ENCODE measurements around the gene NELFE.
"Not testable (repeated sequence)": the region's sequence is repeated elsewhere in the genome, so short reads cannot be mapped to it uniquely, and the experiment has no call there.

The NELFE gene

DNA sequence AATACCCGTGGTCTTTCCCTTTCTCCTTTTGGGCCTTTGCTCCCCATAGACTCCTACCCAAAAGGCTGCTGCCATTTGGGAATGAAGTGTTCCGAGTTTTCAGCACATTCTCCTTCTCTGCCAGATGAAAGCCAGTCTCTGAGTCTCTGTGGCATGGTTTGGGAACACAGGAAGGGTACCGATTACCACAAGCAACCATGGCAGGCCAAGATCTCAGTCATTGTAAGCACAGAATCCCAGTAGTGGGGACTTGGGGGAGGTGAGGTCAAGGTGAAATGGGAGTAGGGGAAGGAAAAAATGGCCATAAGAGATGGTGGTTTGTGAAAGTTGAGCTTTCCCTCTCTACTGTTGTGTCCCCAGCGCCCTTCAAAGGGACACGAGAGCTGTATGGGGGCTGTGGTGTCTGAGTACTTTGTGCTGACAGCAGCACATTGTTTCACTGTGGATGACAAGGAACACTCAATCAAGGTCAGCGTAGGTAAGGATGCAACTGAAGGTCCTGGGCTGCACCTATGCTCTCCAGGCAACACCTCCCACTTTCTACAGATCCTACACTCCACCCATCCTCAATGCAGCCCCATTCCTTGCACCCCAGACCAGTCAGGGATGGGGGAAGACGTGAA is 8.7 kb downstream of the NELFE start:
- DNase-seq (ENCODE audit: low read depth), result no peak

DNA sequence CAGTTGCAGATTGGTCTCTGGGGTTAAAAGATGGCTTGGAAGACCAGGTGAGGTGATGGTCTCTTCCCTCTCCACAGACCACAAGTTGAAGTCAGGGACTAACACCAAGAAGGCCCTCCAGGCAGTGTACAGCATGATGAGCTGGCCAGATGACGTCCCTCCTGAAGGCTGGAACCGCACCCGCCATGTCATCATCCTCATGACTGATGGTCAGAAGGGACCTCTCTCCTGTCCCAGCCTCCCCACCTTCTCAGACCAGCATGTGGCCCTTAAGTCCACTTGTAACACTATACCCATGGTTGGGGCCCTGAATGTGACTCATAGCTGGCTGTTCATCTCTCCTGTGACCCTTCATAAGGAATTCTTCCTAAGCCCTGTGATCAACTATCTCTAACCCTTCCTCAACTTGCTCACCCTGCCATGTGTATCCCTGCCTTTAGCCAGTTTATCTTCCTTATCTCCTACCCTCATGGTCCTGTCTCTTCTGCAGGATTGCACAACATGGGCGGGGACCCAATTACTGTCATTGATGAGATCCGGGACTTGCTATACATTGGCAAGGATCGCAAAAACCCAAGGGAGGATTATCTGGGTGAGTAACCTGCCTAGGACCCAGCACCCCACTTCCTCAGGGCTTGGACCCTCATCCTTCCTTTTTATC is 9.9 kb downstream of the NELFE start:
- no peak for DNase-seq (ENCODE audit: low read depth)

DNA sequence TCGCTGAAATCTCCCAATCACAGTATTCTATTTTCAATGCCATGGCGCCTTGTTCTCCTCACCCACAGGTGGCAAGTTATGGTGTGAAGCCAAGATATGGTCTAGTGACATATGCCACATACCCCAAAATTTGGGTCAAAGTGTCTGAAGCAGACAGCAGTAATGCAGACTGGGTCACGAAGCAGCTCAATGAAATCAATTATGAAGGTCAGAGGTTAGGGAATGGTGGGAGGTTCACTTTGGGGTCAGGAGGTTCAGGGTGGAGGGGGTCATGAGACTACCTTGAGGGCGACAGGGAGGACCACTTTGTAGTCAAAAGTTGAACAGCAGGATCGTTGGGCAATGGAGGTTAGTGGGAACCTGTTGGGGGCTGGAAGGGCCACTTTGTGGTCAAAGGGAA is 10.5 kb downstream of the NELFE start:
- DNase-seq (ENCODE audit: low read depth), result no peak

DNA sequence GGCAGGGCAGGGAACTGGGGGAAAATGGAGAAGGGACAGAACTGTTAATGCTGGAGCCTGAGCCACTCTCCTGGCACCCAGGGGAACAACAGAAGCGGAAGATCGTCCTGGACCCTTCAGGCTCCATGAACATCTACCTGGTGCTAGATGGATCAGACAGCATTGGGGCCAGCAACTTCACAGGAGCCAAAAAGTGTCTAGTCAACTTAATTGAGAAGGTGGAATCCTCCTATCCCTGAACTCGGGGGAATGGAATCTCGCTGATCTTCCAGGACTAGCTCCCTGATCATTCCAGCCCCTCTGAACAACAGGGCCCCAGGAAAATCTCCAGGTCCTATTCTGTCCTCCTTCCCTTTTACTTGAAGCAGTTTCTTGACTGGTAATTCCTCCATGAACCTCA is 10.9 kb downstream of the NELFE start:
- DNase-seq (ENCODE audit: low read depth), result no peak

DNA sequence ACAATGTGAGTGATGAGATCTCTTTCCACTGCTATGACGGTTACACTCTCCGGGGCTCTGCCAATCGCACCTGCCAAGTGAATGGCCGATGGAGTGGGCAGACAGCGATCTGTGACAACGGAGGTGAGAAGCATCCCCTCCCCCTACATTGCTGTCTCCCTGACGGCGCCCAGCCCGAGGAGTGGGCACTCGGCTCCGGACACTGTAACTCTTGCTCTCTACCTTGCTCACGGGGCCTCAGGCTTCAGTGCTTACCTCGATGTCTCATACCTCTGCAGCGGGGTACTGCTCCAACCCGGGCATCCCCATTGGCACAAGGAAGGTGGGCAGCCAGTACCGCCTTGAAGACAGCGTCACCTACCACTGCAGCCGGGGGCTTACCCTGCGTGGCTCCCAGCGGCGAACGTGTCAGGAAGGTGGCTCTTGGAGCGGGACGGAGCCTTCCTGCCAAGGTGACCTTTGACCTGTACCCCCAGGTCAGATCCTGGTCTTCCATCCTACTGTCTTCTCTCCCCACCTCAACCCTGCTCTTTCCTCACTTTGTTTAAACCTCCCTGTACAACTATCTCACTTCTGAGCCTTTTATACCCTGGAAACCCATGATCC is 11.6 kb downstream of the NELFE start:
- DNase-seq (ENCODE audit: low read depth), result no peak

DNA sequence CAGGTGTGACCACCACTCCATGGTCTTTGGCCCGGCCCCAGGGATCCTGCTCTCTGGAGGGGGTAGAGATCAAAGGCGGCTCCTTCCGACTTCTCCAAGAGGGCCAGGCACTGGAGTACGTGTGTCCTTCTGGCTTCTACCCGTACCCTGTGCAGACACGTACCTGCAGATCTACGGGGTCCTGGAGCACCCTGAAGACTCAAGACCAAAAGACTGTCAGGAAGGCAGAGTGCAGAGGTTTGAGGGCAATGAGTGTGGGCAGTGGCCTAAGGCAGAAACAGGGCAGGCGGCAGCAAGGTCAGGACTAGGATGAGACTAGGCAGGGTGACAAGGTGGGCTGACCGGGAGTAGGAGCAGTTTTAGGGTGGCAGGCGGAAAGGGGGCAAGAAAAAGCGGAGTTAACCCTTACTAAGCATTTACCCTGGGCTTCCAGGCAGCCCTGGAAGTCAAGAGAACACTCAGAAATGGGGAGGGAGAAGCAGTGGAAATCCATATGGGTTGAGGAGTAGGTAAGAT is 12.3 kb downstream of the NELFE start:
- no peak for DNase-seq (ENCODE audit: low read depth)

DNA sequence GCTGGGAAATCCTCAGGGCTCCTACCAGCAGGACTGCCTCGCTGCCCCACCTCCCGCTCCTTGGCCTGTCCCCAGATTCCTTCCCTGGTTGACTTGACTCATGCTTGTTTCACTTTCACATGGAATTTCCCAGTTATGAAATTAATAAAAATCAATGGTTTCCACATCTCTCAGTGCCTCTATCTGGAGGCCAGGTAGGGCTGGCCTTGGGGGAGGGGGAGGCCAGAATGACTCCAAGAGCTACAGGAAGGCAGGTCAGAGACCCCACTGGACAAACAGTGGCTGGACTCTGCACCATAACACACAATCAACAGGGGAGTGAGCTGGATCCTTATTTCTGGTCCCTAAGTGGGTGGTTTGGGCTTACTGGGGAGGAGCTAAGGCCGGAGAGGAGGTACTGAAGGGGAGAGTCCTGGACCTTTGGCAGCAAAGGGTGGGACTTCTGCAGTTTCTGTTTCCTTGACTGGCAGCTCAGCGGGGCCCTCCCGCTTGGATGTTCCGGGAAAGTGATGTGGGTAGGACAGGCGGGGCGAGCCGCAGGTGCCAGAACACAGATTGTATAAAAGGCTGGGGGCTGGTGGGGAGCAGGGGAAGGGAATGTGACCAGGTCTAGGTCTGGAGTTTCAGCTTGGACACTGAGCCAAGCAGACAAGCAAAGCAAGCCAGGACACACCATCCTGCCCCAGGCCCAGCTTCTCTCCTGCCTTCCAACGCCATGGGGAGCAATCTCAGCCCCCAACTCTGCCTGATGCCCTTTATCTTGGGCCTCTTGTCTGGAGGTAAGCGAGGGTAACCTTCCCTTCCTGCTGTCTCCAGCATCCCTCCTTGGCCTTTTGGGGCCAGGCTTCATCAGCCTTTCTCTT is 13.0 kb downstream of the NELFE start, which contains the start of gene CFB:
TSS of gene CFB (plus strand) at position 589 of the 863 bp plus-strand sequence. CDS start at position 716, 127 bp downstream.
- DNase-seq (ENCODE audit: low read depth), result no peak

DNA sequence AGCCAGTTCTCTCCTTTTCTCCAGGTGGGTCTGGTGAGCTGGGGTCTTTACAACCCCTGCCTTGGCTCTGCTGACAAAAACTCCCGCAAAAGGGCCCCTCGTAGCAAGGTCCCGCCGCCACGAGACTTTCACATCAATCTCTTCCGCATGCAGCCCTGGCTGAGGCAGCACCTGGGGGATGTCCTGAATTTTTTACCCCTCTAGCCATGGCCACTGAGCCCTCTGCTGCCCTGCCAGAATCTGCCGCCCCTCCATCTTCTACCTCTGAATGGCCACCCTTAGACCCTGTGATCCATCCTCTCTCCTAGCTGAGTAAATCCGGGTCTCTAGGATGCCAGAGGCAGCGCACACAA is 13.6 kb downstream of the NELFE start:
- DNase-seq (ENCODE audit: low read depth), result no peak

DNA sequence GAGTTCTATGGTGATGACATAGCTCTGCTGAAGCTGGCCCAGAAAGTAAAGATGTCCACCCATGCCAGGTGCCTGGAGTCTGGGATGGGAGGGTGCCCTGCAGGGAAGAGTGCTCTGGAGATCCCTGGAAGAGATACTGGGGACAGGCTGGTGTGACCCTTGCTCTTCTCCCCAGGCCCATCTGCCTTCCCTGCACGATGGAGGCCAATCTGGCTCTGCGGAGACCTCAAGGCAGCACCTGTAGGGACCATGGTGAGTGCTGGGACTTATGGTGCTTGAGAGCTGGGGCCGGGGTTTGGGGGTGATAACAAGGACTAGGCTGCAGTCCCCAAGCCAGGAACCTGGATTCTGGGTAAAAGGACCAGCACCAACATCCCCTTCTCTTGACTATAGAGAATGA is 15.0 kb downstream of the NELFE start:
- DNase-seq (ENCODE audit: low read depth), result no peak

DNA sequence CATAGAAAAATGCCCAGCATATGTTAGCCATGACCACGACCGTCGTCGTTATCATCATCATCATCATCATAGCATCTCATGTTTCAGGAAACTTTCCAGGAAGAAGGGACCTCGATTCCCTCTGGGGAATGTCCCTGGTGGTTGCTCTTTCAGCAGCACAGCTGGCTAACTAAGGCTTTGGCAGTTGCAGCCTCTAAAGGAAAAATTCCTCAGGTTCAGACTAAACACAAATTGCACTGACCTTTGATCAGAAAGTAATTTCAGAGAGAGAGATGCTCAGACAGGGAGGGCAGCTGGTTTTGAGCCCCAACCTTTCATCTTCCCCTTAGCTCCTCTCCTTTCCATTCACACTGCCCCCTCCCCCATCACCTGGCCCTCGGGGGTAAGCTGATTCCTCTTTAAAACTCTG is 18.5 kb downstream of the NELFE start:
- no peak for DNase-seq (ENCODE audit: low read depth)

DNA sequence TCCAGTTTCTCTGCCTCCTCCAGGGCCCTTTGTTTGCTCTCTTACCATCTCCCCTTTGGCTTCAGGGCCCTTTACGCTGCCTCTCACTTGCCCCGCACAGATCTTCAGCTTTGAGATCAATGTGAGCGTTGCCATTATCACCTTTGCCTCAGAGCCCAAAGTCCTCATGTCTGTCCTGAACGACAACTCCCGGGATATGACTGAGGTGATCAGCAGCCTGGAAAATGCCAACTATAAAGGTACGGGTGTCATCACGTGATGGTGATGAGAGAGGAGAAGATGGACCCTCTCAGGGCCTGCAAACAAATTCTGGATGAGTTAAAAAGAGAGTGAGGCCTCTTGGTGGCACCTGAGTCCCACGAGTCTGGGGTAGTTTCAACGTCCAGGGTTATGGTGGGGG is 22.9 kb downstream of the NELFE start:
- DNase-seq (ENCODE audit: low read depth), result no peak

DNA sequence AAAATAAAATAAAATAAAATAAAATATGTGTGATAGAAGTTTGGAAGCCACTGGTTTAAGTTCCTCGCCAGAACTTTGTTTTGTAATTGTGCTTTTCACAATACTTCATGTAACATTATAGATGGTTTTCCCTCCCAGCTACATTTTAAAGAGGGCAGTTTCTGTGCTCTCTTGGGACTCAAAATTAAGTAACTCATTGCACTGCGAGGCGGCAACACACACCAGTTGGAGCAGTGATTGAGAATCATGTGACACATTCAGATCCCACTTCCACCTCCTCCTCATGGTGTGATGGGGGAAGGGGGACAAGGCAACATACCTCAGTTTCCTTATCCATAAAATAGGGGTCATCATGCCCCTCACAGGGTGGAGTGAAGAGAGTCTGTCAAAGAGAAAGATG is 23.8 kb downstream of the NELFE start:
- no peak for DNase-seq (ENCODE audit: low read depth)

DNA sequence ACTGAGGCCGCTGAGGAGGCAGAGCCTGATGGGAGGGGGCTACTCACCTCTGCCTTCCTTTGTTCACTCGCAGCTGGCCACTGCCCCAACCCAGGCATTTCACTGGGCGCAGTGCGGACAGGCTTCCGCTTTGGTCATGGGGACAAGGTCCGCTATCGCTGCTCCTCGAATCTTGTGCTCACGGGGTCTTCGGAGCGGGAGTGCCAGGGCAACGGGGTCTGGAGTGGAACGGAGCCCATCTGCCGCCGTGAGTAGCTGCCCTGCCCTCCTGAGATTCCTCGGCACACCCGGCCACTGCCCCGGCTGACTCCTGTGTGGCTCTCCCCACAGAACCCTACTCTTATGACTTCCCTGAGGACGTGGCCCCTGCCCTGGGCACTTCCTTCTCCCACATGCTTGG is 25.2 kb downstream of the NELFE start:
- DNase-seq (ENCODE audit: low read depth), result no peak

DNA sequence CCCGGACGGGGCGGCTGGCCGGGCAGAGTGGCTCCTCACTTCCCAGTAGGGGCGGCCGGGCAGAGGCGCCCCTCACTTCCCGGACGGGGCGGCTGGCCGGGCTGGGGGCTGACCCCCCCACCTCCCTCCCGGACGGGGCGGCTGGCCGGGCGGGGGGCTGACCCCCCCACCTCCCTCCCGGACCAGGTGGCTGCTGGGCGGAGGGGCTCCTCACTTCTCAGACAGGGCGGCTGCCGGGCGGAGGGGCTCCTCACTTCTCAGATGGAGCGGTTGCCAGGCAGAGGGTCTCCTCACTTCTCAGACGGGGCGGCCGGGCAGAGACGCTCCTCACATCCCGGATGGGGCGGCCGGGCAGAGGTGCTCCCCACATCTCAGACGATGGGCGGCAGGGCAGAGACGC is 26.6 kb downstream of the NELFE start:
- DNase-seq (ENCODE audit: low read depth), result not testable (repeated sequence)

DNA sequence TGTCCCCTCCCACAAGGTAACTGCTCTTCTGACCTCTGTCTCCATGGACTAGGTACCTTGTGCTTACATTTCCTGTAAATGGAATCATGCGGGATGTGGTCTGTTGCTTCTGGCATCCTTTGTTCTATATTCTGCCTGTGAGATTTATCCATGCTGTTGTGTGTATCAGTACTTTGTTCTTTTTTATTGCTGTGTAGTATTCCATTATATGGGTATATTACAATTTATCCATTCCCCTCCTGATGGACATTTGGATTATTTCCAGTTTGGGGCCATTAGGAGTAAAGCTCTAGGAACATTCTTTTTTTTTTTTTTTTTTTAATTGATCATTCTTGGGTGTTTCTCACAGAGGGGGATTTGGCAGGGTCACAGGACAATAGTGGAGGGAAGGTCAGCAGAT is 27.8 kb downstream of the NELFE start:
- DNase-seq (ENCODE audit: low read depth), result no peak

DNA sequence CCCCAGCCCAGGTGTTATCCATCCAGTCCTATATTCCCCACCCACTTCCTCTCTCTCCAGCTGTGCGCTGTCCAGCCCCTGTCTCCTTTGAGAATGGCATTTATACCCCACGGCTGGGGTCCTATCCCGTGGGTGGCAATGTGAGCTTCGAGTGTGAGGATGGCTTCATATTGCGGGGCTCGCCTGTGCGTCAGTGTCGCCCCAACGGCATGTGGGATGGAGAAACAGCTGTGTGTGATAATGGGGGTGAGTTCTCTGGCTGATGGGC is 30.2 kb downstream of the NELFE start:
- no peak for DNase-seq (ENCODE audit: low read depth)

DNA sequence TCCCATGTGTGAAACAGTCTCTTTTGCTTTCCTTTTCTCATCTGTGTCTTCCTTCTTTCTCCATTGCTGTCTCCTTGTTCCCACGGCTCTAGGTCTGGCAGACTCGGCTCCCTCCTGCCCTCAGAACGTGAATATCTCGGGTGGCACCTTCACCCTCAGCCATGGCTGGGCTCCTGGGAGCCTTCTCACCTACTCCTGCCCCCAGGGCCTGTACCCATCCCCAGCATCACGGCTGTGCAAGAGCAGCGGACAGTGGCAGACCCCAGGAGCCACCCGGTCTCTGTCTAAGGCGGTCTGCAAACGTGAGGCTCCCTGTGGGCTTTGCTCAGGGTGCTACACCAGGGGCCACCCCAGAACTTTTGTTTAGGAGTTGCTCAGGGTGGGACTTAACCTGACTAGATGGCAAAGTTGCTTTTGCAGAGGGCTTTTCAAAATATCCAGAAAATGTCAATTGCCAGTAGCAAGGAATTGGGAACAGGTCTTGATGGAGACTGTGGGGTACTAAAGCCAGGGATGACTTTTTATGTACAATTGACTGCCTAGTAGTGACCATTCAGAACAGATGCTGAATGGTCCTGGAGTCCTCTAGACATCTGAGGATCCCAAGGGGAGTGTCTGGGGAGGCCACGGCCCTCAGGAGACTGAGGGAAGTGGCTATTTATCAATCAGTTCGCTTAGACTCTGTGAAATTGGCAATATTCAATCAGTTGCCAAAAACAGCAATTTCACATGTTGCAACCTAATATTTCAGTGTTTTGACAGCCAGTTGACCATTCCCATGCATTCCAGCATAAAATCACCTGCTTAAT is 30.7 kb downstream of the NELFE start:
- no peak for DNase-seq (ENCODE audit: low read depth)

DNA sequence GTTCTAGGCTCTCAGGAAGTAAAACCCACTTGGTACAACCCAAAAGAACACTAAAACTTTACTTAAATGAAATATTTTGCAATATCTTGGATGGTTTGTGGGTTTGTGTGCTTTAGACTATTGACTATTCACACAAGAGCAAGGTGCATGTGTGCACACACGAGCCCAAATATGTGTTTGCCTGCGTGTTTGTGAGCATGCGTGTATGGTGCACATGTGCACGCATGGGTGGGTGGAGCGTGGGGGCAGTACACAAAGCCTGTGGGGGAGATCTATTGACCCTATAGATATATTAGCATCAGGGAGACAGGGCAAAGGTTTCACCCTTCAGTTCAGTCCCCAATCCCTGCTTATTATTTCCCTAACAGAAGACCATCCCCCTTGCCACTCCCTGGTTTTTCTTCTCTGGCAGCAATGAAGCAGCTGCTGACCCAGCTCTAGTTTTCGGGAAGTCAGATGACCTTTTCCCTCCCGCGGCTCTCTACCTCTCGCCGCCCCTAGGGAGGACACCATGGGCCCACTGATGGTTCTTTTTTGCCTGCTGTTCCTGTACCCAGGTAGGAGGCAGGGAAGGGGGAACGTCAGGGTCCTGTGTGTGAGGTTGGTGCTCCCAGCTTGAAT is 31.4 kb downstream of the NELFE start, which contains the start of gene C2:
TSS of gene C2 (plus strand) at position 476 of the 621 bp plus-strand sequence. CDS start at position 512, 36 bp downstream.
- no peak for DNase-seq (ENCODE audit: low read depth)

DNA sequence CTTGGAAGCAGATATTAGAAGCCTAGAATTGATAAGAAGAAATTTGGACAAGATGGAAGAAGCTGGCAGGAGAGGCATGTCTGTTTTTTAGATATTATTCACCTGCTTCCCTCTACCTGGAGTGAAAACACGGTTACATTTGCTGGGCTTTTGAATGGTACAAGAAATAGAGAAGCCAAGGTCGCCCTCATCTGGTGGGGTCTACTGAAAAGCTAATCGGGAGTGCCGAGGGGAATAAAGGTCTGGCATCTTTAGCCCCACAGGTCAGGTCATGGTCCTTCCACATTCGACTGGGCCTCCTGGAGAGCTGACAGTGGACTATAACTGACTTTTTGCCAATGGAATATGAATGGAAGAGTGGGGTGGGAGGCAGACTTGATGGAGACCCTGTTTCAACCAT is 35.8 kb downstream of the NELFE start:
- no peak for DNase-seq (ENCODE audit: low read depth)

DNA sequence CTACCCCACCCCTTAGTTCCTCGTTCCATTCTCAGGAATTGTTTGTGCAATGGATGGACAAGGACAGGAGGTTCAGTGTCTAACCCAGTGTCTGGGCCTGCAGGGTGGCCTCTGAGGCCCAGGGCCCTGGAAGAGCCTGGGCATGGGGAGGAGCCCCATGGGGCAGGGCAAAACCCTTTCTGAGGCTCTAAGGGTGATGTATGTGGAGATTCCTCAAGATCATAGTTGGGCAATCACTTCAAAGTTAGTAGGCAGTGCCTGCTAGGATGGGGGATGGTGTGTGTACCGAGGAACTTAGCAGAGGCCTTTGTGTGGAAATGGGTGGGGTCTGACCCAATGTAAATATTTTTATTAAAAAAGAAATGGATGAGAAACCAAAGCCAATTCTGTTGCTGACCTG is 38.0 kb downstream of the NELFE start:
- no peak for DNase-seq (ENCODE audit: low read depth)

DNA sequence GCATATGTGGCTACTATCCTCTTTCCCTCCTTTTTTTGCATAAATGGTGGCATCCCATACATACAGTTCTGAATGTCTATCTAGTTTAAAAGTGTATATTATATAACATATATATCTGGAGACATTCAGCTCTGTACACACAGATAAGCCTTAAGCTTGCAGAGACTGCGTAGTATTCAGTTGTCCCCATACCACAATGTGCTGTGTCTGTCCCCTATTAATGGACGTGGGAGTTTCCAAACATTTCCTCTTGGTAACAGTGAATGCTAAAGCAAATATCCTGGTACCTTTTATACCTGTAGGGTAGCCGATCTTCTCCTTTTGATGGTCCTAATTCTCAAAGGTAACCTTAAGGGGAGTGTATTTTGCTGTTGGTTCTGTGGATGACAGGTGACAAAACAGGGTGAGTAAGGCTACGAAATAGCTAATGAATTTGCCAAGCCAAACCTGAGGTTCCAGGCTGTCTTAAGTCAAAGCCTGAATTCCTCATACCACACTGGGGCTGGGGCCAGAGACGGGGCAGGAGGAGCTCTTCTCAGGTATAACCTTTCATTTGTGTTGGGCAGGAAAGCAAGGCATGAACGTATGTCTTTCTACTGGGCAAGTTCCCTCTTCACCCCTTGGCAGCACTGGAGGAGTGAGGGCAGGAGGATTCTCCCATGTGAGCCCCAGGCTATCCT is 39.0 kb downstream of the NELFE start:
- no peak for DNase-seq (ENCODE audit: low read depth)
